K562 (cell line): ENCODE results near the gene NIPAL3. TPM values are rescaled to one million over a fixed set of nuclear protein-coding genes. Genes with fewer than 3 reads are reported as not detected.
A peak's percentile ranks its signal among the peaks of the same experiment; 100 is the strongest.

ENCODE experiments used
- BMI1 ChIP-seq: fragments of 150-350 bp; IDR thresholded peaks from 2 replicates; pipeline ENCODE4 v1.6.1; 2014; ENCODE audit warnings: low read length
- BRCA1 ChIP-seq, 2 experiments: fragments of 450-650 bp in 1 of 2; sonication (generic) in 1 of 2; formaldehyde crosslinking in 1 of 2; IDR thresholded peaks; 2 replicates each; pipeline versions ENCODE4 v1.5.0 to v1.6.1; 2017 to 2020; ENCODE audit warnings: mild to moderate bottlenecking in 1 of 2, missing genetic modification reagents in 1 of 2
- CREBBP ChIP-seq: IDR thresholded peaks from one replicate; pipeline ENCODE4 v1.6.1; 2012; ENCODE audit warnings: low read depth, mild to moderate bottlenecking, control low read depth, inconsistent platforms, low read length
- ESRRB ChIP-seq: fragments of 250-450 bp; sonication (Bioruptor Pico); IDR thresholded peaks from 2 replicates; pipeline ENCODE4 v1.5.0; 2020; ENCODE audit warnings: mild to moderate bottlenecking, moderate library complexity, borderline replicate concordance
- HMGXB4 ChIP-seq: sonication (generic); formaldehyde crosslinking; IDR thresholded peaks from 2 replicates; pipeline ENCODE4 v1.8.1; 2023; ENCODE audit warnings: mild to moderate bottlenecking, missing genetic modification reagents
- HSF4 ChIP-seq: fragments of 250-450 bp; sonication (Bioruptor Pico); IDR thresholded peaks from 2 replicates; pipeline ENCODE4 v2.1.2; 2022; ENCODE audit warnings: mild to moderate bottlenecking, moderate library complexity, borderline replicate concordance
- MCM5 ChIP-seq: fragments of 450-650 bp; IDR thresholded peaks from 2 replicates; pipeline ENCODE4 v1.6.1; 2016; ENCODE audit warnings: low read depth
- NONO ChIP-seq, 2 experiments: fragments of 200-400 bp in 1 of 2; fragments of 450-650 bp in 1 of 2; formaldehyde crosslinking in 1 of 2; IDR thresholded peaks; 2 replicates each; pipeline ENCODE4 v1.6.1; 2017; ENCODE audit warnings: low read depth in 2 of 2, mild to moderate bottlenecking in 2 of 2, moderate library complexity in 2 of 2, low read length in 1 of 2
- NR3C1 ChIP-seq: sonication (generic); formaldehyde crosslinking; IDR thresholded peaks from 2 replicates; pipeline ENCODE4 v1.8.1; 2022; ENCODE audit warnings: missing genetic modification reagents
- OTX1 ChIP-seq: fragments of 450-650 bp; formaldehyde crosslinking; IDR thresholded peaks from 2 replicates; pipeline ENCODE4 v1.4.0; 2022; ENCODE audit warnings: mild to moderate bottlenecking
- POLR2AphosphoS2 ChIP-seq: IDR thresholded peaks from 2 replicates; pipeline ENCODE4 v1.6.1; 2012; ENCODE audit warnings: low read length, improper control_type of control experiment
- ZFPM2 ChIP-seq: fragments of 250-450 bp; sonication (Bioruptor Pico); IDR thresholded peaks from 2 replicates; pipeline ENCODE4 v1.5.1; 2022; ENCODE audit warnings: mild to moderate bottlenecking
- ZNF318 ChIP-seq, 2 experiments: fragments of 450-650 bp; IDR thresholded peaks; 2 replicates each; pipeline ENCODE4 v1.6.1; 2016; ENCODE audit warnings: mild to moderate bottlenecking in 2 of 2, borderline replicate concordance in 1 of 2, low read depth in 1 of 2, moderate library complexity in 1 of 2
- ZNF511 ChIP-seq: sonication (generic); formaldehyde crosslinking; IDR thresholded peaks from 2 replicates; pipeline ENCODE4 v1.8.0; 2022; ENCODE audit warnings: mild to moderate bottlenecking, missing genetic modification reagents
- ZNF707 ChIP-seq: fragments of 250-450 bp; sonication (Bioruptor Pico); conservative IDR thresholded peaks from 2 replicates; pipeline ENCODE4 v1.8.0; 2022; ENCODE audit warnings: inconsistent platforms, mild to moderate bottlenecking, moderate library complexity
- polyA plus RNA-seq, 8 experiments: library from polyadenylated mRNA; depleted of rRNA in 4 of 8; stranded (reverse) in 5 of 8; unstranded in 3 of 8; fragments of >200 nt; fragmentation: Nextera tagmentation in 2 of 8; fragmentation: Illumina TruSeq in 1 of 8; extraction: Ambion mirVana in 2 of 8; extraction: Trizol in 1 of 8; gene quantifications; 2 replicates each; pipeline versions ENCODE4 v1.2.1 to v1.2.3, GENCODE V29; 2011 to 2014; ENCODE audit warnings: inconsistent platforms in 1 of 8, missing spikeins in 1 of 8
- total RNA-seq, 7 experiments: library from RNA; depleted of rRNA in 6 of 7; stranded (reverse); fragments of >200 nt in 6 of 7; fragmentation: Illumina TruSeq in 2 of 7; extraction: Trizol in 2 of 7; gene quantifications; 2 replicates each; pipeline versions ENCODE4 v1.2.1 to v1.2.3, GENCODE V29; 2011 to 2021; ENCODE audit warnings: low replicate concordance in 1 of 7

The NIPAL3 gene
- total and polyA plus RNA-seq, 9 of the 15 experiments (the other 6 are each of a cell fraction or from before 2014, with no cell fraction given) = 10.5 to 26.3 (median 16.0) TPM

GRCh38 chr1:24415334-24415909, at the start of gene NIPAL3 (continued):
- TF ChIP-seq HMGXB4 (CRISPR knock-in tag) (peak; percentile 67; the same call in 1 of the 2 replicates), ZNF511 (CRISPR knock-in tag) (no peak), CREBBP (no peak), POLR2AphosphoS2 (no peak), ZNF318 (IDR thresholded peaks at IDR 0.05; ENCODE audit: borderline replicate concordance in 1 of 2, low read depth in 1 of 2) (no peak), ZNF707 (CRISPR knock-in tag) (no peak), ZFPM2 (CRISPR knock-in tag) (no peak), OTX1 (no peak), BRCA1 (IDR thresholded peaks at IDR 0.05) (no peak), BRCA1 (CRISPR knock-in tag; IDR thresholded peaks at IDR 0.05) (no peak), MCM5 (no peak), ESRRB (no peak), NONO (IDR thresholded peaks at IDR 0.05; ENCODE audit: low read depth in 2 of 2, low read length in 1 of 2) (no peak), BMI1 (no peak), HSF4 (CRISPR knock-in tag) (no peak), NR3C1 (CRISPR knock-in tag) (no peak)
